ENCODE results near the gene LYRM4.
"Not testable (repeated sequence)": the region's sequence is repeated elsewhere in the genome, so short reads cannot be mapped to it uniquely, and the experiment has no call there.

The LYRM4 gene

DNA sequence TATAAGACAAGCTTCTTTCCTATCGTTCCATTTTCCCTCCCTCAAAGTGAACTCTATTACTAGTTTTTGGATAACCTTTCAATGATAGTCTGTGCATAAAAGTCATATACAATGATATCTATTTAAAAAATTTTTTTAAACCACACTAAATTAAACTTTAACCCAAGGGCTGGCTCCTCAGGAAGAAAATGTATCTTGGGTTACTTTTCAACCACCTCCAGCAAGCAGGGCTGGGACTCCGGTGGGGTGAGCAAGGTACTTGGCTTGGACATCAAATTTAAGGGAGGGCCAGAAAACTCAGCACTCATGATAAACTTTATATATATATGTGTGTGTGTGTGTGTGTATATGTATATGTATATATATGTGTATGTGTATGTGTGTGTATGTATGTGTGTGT lies 189.5 kb downstream of the LYRM4 start:
- DNase-seq: no peak

- DNase-seq: no peak
Measured at GRCh38 chr6:5068153-5068751, 192.5 kb downstream of the LYRM4 start.

DNA sequence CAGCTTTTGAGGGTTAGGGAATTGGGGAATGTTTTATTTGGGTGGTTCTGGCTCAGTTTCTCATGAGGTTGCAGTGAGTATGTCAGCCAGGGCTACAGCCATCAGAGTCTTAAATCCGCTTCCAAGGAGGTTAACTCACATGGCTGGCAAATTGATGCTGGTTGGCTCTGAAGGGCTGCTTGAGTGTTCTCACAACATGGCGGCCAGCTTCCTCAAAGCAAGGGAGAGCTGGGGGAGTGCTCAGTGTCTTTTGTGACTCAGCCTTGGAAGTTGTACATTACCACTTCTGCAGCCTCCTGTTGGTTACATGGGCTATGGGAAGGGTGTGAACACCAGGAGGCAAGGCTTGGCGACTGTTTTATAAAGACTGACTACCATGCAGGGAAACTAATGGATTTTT lies 193.4 kb downstream of the LYRM4 start:
- no peak for DNase-seq

- no peak for DNase-seq
Measured at GRCh38 chr6:5066456-5067093, 194.2 kb downstream of the LYRM4 start.

GRCh38 chr6:5063617-5064016 lies 197.1 kb downstream of the LYRM4 start:
- no peak for DNase-seq

DNA sequence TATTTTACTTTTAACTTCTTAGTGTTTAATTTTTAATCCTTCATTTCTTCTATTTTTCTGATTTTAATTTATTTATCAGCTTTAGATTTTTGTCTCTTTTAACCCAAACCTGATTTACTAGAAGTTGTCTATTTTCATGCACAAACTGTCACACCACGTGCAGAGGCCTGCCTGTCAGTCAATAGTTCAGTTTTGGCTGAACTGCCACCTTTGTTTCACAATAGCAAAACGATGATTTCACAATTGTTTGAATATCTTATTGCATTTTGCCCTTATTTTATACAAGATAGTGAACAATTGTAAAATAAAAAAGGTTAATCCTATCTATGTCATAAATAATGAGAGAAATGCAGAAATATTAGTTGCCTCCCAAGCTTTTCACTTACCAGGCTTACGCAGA lies 199.6 kb downstream of the LYRM4 start:
- DNase-seq: no peak

DNA sequence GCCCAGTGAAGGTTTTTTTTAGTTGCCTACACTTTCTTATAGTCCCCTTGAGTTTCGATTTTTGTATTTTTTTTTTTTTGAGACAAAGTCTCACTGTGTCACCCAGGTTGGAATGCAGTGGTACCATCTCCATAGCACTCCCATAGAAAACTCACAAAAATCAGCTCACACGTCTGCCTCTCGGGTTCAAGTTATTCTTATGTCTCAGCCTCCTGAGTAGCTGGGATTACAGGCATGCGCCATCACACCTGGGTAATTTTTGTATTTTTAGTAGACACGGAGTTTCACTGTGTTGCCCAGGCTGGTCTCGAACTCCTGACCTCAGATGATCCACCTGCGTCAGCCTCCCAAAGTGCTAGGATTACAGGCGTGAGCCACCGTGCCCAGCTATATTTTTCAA lies 200.3 kb downstream of the LYRM4 start:
- not testable (repeated sequence) for DNase-seq

- no peak for DNase-seq
Measured at GRCh38 chr6:5059036-5059896, 201.5 kb downstream of the LYRM4 start.
